Measurements from ENCODE around the gene HES7. TPM values are rescaled to one million over a fixed set of nuclear protein-coding genes. Genes with fewer than 3 reads are reported as not detected.

HES7 gene
- total RNA-seq, 1 experiment from 2014 or later = 0.33 TPM

DNA sequence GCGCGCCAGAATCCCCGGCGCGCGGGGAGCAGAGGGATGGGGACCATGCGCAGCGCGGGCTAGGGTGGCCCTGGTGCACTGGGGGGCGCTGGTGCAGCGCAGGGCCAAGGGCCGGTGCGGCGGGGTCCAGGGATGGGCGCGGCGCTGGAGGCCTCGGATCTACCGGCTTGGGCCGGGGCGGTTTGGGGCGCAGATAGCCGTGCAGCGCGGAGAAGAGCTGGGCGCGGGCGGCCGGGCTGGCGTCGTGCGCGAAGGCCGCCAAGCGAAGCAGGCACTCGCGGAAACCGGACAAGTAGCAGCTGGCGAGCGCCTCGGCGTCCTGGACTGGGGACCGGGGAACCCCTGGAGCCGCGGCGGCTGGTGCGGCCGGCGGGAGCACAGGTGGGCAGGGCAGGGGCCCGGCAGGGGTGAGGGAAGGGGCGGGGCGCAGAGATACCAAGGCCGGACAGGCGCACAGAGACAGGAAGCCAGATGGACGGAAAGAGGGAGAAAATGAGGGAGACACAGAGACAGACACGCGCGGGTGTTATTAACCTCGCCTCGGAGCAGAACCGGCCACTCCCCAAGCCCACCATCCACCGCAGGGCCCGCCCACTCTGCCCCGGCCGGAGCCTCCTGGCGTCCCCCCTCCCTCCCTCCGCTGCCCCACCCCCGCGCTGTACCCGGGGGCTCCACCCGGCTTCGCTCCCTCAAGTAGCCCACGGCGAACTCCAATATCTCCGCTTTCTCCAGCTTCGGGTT, 2.1 kb downstream of the HES7 start:
- no peak overlapping the region for H4K91ac ChIP-seq (ENCODE audit: insufficient read length, low read depth, low read length)
- Mint-ChIP-seq H3K4me1 (peaks cover 42 to 48% of the 10 kb centered on the region in 2 experiments), H3K4me3 (peak overlapping the region; percentile 91 to 93), H3K9me3 (peaks cover 4 to 8% of the 10 kb centered on the region in 2 experiments; a peak in 4 of 5 replicates), H3K27me3 (ENCODE audit: low read depth) (peaks cover 82% of the 10 kb centered on the region), H3K27ac (no peak overlapping the region), H3K36me3 (ENCODE audit: insufficient read depth in 1 of 3, low read depth in 3 of 3) (no peaks in the 10 kb centered on the region; a peak in 2 of 7 replicates)
- H4K5ac ChIP-seq (ENCODE audit: insufficient read length, low read depth, low read length) = no peak overlapping the region
- H3K79me2 ChIP-seq (ENCODE audit: insufficient read depth, low read length) = no peaks in the 10 kb centered on the region
- no peak overlapping the region for H2BK5ac ChIP-seq (ENCODE audit: insufficient read length, low read length)
- no peak overlapping the region for H3K9ac ChIP-seq (ENCODE audit: extremely low read depth, insufficient read length, low read length)
- H4K20me1 ChIP-seq (ENCODE audit: control insufficient read depth, insufficient read depth, insufficient read length) = no peaks in the 10 kb centered on the region
- peaks cover 62% of the 10 kb centered on the region for H3K23me2 ChIP-seq (ENCODE audit: insufficient read length, low read depth, low read length, poor library complexity, severe bottlenecking)
- no peak overlapping the region for H3K27ac ChIP-seq (ENCODE audit: insufficient read length, low read depth, low read length)
- H3T11ph ChIP-seq (ENCODE audit: low read length) = no peak overlapping the region
- no peak overlapping the region for H2BK15ac ChIP-seq (ENCODE audit: low read depth, low read length)
- TF ChIP-seq, protein P1, sequence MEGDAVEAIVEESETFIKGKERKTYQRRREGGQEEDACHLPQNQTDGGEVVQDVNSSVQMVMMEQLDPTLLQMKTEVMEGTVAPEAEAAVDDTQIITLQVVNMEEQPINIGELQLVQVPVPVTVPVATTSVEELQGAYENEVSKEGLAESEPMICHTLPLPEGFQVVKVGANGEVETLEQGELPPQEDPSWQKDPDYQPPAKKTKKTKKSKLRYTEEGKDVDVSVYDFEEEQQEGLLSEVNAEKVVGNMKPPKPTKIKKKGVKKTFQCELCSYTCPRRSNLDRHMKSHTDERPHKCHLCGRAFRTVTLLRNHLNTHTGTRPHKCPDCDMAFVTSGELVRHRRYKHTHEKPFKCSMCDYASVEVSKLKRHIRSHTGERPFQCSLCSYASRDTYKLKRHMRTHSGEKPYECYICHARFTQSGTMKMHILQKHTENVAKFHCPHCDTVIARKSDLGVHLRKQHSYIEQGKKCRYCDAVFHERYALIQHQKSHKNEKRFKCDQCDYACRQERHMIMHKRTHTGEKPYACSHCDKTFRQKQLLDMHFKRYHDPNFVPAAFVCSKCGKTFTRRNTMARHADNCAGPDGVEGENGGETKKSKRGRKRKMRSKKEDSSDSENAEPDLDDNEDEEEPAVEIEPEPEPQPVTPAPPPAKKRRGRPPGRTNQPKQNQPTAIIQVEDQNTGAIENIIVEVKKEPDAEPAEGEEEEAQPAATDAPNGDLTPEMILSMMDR (conservative IDR thresholded peaks at IDR 0.05) = peak; percentile 81
- no peak overlapping the region for H2BK120ac ChIP-seq (ENCODE audit: low read depth, low read length, poor library complexity, severe bottlenecking)
- H3K14ac ChIP-seq (ENCODE audit: insufficient read depth, low read length) = no peak overlapping the region
- no peaks in the 10 kb centered on the region for H3K9me3 ChIP-seq (ENCODE audit: control insufficient read depth, low read depth, low read length)
- peak; percentile 92 for DNase-seq
- H2BK20ac ChIP-seq (ENCODE audit: low read depth, low read length, poor library complexity, severe bottlenecking) = no peak overlapping the region
- H3K4me2 ChIP-seq (ENCODE audit: insufficient read depth, insufficient read length, low read length) = peak overlapping the region; percentile 66
- no peaks in the 10 kb centered on the region; the same call in 1 of the 2 replicates for H3K4me1 ChIP-seq (ENCODE audit: insufficient read depth, low read length)
- H2AFZ ChIP-seq (ENCODE audit: low read length) = no peak overlapping the region
- no peak overlapping the region for H3K23ac ChIP-seq (ENCODE audit: insufficient read length, low read depth, low read length)
- WGBS (ENCODE audit: extremely low coverage, insufficient read length, low lambda C conversion rate) = no CpG with 5 or more reads among the region's 76 CpGs
- no peaks in the 10 kb centered on the region for H3K79me1 ChIP-seq (ENCODE audit: insufficient read depth, low read depth, low read length, poor library complexity, severe bottlenecking)
- no peak overlapping the region for H3K18ac ChIP-seq (ENCODE audit: insufficient read length, low read depth, low read length)
- H3K4ac ChIP-seq (ENCODE audit: low read depth, low read length) = no peak overlapping the region
- no peak overlapping the region for H4K8ac ChIP-seq (replicated peaks; ENCODE audit: insufficient read length, low read depth, low read length)
- H3K56ac ChIP-seq (ENCODE audit: insufficient read length, low read depth, low read length) = no peak overlapping the region
- no peak overlapping the region for H2AK5ac ChIP-seq (ENCODE audit: insufficient read length, low read length)
- H2BK12ac ChIP-seq (ENCODE audit: insufficient read length, low read depth, low read length) = no peak overlapping the region
- H3K27me3 ChIP-seq (ENCODE audit: insufficient read depth, low read length) = peaks cover 34% of the 10 kb centered on the region

Data from H9 (cell line).